ENCODE data around the gene ELP5.
A peak's percentile ranks its signal among the peaks of the same experiment; 100 is the strongest.
"Not testable (repeated sequence)": the region's sequence is repeated elsewhere in the genome, so short reads cannot be mapped to it uniquely, and the experiment has no call there.

Gene ELP5

DNA sequence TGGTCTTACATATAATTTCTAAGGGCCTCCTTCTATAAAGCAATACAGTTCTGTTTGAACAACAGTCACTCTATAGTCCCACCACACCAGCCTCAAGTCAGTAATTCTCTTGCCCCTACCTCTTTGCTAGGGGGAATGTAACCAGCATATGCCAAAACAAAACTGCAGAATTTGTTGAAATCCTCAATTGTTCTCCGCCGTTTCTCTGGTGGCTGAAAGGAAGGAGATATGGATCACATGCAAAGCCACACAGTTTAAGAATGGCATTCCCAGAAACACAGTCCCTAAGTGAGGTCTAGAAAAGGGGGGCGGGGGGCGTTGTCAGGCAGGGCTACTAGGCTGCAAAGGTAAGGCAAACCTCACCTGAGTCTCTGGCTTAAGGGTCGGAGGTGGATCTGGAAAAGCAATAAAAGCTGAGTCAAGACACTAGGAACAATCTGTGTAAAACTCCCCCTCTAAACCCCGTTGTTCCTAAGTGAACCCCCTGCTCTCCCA, 14.7 kb upstream of the ELP5 start:
- no peak for DNase-seq

DNA sequence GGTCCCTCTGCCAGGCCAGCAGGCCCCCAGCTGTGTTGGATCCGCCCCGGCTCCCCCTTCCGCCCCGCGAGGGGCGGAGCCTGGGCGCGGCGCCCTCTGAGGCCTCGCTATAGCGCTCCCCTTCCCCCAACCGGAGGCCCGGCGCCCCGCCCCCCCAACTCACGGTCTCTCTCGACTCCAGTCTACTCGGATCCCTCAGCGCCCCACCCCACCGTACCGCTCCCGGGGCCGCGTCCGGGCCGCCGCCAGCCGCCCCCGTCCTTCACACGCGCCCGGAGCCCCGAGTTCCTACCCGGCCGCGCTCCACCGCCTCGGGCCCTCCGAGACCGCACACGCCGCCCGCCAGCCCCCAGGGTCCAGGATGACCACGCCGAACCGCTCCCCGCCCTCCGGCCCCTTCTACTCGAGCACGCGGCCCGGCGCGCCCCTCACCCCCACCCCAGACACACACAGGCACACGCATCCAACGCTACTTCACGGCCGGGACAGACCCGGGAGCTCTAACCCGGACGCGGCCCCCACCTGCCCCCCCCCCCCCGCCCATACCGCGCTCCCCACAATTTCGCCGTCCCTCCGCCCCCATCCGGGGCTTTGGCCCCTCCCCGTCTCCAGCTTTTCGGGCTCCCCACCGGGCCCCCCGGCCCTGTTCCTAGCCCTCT, 14.1 kb upstream of the ELP5 start:
- DNase-seq: peak; percentile 86

GRCh38 chr17:7238420-7239090, 13.5 kb upstream of the ELP5 start:
- no peak for DNase-seq

DNA sequence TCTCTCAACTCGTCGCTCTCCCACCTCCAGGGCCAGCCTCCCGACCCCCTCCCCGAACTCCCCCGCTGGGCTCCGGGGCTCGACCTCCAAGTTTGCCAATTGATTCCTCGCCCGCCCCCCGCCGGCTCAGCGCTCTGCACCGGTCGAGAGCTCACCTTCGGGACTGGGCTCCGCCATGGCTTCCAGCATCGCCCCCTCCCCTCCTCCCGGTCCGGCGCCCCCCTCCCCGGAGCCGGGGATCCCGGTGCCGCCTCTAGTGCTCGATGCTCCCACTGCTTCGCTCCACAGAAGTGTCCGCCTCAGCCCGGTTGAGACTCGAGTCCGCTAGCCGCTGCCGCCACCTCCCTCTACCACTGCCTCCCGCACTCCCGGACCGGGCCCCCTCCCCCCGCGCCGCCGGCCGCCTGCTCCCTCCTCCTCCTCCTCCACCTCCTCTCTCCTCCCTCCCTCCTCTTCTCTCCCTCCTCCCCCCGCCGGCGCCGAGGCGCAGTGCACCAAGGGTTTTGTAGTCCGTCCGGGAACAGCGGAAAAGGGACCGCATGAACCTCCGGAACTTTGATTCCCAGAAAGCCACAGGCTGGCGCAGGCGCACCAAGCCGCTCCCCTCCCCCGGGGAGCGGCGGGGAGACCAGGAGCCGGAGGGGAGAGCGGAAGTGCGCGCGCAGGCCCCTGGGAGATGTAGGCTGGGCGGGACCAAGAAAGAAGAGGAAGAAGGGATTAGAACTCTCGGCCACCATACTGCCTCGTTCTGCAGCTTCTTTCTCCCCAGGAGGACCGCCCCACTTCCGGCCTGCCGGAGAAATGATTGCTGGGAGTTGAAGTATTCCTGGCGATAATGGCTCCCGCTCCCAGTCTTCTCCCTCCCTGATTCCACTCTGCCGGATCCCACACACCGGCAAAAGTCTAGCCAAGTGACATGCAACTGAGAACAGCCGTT, 12.7 kb upstream of the ELP5 start, which contains the start of gene PHF23:
Gene PHF23, minus strand, starts transcription at position 367 of the 937 bp plus-strand sequence. Its CDS starts 178 bp downstream, at position 189.
- DNase-seq: peak; percentile 100

- DNase-seq: no peak
These were observed 11.6 kb upstream of the ELP5 start for GRCh38 chr17:7240375-7240774.

- DNase-seq: no peak
These were observed 10.8 kb upstream of the ELP5 start for GRCh38 chr17:7241090-7241733.

DNA sequence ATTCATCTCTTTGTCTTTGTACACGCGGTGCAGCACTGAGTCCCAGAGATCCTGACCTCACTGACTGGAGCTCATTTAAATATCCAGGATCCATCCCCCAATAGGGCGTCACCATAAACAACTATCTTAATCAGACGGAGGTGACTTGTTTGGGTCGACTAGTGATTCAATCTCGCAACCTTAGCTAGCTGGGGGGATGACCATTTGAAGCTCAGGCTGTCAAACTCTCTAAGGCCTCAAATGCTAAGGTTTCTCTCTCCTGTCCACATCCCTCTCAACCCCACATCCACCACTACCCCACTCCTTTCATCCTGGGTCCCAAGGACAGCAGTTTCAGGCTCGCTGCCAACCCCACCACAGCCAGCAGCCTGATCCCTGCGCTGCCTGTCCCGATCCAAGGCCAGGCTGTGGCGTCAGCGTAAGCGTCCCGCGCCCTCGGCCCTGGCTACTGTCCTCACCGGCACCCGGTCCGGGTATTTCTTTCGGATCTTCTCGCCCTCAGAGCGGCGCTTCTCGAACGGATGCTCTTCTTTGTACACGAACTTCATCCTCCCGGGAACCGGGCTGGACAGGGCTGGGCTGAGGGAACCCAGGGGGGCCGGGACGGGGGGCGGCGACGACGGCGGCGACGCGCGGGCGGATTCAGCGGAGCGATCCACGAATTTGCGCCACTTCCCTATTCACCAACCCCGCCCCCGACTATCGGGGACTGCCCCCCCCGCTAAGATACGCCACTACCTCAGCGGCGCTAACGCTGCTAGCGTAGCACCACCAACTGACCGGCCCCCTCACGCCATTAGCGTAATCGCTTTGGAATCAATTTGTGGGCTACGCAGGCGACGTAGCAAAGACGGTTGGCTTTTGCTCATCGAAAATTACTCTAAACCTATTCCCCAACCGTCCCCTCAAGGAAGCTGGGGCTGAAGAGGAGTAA, 10.0 kb upstream of the ELP5 start, which contains the start of gene GABARAP:
Gene GABARAP, minus strand, starts transcription at position 667 of the 934 bp plus-strand sequence. Its CDS starts 119 bp downstream, at position 548.
- peak; percentile 90 for DNase-seq

DNA sequence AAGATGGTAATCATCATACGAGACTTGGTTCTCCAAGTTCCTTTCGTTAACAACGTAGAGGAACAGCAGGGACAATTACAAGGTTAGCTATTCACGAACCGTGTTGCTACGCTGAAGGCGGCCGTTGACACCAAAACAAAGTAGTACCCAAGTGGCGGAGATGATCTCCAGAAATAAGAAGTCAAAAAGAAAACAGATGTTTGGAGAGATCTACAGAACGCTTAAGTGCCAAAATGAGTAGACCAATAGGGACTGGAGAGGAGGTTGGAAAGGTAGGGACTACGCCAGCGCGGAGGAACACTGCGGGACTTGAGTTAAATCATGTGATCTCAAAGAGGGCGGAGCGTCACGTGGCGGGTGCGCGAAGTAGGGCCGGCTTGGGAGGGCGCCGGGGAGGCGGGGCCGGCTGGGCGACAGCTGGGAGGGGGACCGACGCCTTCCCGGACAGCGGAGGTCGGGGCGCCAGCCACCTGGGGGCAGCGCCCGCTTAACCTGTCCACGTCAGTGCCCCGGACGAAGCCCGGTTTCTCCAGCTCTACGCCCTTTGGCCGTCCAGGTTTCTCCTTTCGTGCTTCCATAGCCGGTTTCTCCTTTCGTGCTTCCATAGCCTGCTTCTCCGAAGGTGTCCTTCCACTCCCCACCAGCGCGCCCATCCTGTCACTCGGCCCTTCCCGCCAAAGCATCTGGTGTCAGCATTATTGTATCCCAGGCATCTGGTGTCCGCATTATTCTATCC, 9.1 kb upstream of the ELP5 start:
- peak; percentile 91 for DNase-seq

DNA sequence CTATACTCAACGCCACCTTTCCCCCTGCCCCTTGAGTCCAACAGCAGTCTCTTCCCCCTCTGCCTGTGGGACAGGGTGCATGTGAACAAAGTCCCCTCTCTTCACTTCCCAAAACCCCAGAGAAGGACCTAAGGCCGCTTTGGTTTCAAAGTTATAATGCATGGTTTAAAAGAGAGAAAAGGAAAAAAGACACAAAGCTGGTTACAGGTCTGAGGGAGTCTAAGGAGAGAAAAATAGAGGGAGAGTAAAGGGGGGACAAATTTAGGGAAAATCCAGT, 8.6 kb upstream of the ELP5 start:
- DNase-seq: no peak

GRCh38 chr17:7243838-7244237, 8.2 kb upstream of the ELP5 start:
- not testable (repeated sequence) for DNase-seq

DNA sequence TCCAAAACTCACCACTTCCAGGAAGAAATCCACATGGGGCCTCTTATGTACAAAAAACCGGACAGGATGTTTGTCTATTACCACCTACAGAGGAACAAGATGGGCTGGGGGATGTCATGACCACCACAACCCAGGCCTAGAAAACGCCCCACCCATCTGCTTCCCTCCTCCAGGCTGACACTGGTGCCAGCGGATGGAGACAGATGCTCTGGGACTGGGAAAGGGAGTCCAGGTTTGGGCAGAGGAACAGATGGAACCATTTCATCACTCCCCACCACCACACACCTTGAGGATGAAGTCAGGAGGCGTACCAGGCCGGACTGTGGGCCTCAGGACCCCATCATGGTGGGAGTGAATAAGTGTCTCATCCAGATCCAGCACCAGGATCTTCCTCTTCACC, 5.2 kb upstream of the ELP5 start:
- DNase-seq: no peak

GRCh38 chr17:7248796-7249195, 3.2 kb upstream of the ELP5 start:
- no peak for DNase-seq

DNA sequence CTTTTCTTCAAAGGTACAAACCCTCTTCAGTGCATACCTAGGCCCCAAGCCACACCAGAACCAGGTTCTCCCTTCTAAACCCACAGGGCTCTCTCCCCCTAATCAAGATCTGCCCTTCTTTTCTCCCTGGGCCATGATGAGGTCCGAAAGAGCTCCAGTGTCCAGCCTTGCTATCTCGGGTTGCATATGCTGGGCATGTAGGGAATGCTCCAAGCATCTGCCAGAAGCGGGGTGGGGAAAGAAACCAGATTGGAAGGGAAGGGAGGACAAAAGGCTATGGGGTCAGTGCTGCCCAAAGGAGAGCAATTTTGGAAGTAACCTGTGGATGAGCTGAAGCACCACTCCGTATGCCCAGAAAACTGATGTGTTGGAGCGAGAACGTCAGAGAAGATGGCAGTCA, 2.8 kb upstream of the ELP5 start:
- no peak for DNase-seq

- no peak for DNase-seq
These were observed 2.2 kb upstream of the ELP5 start for GRCh38 chr17:7249830-7250229.

DNA sequence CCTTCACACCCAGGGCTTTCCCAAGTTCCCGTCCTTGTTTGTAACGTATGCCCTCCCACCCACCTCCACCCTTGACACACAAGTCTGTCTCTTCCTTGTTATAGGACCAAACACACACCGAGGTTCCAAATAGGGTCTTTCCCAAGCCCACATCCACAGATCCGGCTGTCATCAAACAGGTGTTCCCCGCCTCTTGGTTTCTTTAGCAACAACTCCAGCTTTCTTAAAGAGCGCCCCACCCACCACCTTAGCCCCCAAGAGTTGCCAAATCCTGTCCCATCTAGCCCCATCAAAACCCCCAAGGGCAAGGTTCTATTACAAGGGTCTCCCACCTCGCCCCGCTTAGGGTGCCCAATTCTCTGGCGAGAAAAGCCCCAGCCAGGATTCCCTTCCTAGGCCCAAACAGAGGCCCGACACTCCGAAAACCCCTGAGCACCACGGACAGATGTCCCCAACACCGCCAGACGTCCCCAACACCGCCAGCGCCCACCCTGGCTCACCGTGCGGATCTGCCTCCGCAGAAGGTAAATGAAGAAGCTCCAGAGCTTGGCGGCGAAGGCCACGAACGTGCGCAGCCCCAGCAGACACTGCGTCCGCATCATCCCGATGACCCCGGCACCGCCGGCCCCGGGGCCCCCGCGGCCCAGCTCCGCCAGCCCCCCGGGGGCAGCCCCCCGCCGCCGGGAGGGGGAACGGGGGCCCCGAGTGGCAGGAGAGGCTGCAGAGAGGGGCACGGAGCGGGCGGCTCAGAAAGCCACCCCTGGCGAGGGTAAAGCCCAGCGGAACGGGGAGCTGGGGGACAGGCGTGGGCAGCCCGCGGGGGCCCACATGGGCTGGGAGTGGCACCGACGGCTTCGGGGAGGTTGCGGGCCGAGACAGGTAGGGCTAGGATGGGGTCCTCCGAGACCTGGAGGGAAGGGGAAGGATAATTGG, 1.1 kb upstream of the ELP5 start:
- no peak for DNase-seq

- peak; percentile 100 for DNase-seq
These were observed 297 bp upstream of the ELP5 start, which contains the start of gene CTDNEP1 for GRCh38 chr17:7251661-7252175. Gene CTDNEP1, minus strand, starts transcription at chr17:7251734. Its CDS starts 438 bp downstream, at chr17:7251296.

DNA sequence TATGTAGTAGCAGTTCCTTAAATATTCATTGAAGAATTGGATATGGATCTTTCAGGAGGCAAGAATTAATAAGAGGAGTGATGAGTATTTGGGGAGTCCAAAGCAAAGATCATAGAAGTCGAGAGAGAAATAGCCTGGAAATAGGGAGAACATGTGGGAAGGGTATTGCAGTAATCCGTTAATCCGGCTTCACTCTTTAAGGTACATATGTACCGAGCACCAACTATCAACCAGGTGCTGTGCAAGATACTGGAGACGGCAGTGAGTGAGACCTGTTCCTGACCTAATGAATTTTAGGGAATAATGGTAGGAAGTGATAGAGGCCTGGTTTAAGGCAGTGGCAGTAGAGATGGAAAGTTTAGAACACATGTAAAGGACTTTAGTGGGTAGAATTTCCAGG, 1.1 kb downstream of the ELP5 start:
- DNase-seq: no peak

- DNase-seq: no peak
These were observed 2.5 kb downstream of the ELP5 start for GRCh38 chr17:7254511-7254910.

DNA sequence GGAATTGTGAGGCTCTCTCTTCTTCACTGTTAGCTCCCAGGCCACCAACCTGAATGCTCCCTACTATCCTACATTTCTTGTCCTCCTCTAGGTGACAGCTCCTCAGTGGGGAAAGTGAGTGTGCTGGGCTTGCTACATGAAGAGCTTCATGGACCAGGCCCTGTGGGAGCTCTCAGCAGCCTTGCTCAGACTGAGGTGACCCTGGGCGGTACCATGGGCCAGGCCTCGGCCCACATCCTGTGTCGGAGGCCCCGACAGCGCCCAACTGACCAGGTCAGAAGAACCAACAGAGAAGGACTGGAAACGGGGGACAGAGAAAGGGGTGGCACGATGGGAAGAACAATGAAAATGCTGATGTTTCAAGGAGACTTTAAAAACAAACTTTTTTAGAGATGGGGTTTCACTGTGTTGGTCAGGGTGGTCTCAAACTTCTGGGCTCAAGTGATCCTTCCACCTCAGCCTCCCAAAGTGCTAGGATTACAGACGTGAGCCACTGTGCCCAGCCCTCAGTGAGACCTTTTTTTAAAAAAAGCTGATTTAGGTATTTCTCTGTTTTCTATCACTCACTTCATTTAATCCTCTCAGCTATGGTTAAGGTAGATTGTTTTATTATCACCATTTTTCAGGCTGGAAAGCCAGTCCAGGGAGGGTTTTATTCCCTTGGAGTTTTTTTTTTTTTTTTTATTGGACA, 4.9 kb downstream of the ELP5 start:
- DNase-seq: no peak
